Kidney (tissue), 14 donors: Measurements from ENCODE around the gene TYRP1. TPM values are rescaled to one million over a fixed set of nuclear protein-coding genes. Genes with fewer than 3 reads are reported as not detected.
A peak's percentile ranks its signal among the peaks of the same experiment; 100 is the strongest.

ENCODE experiments used
- DNase-seq, 5 donors: peaks; one replicate each; pipeline ENCODE4 v3.0.0-alpha.2; 2013 to 2020
- FAIRE-seq: peaks from 2 replicates; lab custom pipeline; 2012; peaks lifted over from hg19 to GRCh38; lab: Jason Lieb, UNC
- H3K27ac ChIP-seq, 2 donors: one replicate each; pipeline ENCODE4 v1.7.0; 2013; ENCODE audit warnings: low read depth in 2 of 2, low read length in 2 of 2, inconsistent platforms in 1 of 2
- H3K27me3 ChIP-seq: one replicate; pipeline ENCODE4 v1.7.1; 2013; ENCODE audit warnings: low read length, inconsistent platforms; ENCODE audit not compliant: control insufficient read depth, insufficient read depth
- H3K36me3 ChIP-seq, 3 donors: one replicate each; pipeline versions ENCODE4 v1.7.0 to v1.7.1; 2013; ENCODE audit warnings: low read length in 3 of 3, control low read depth in 1 of 3, inconsistent platforms in 1 of 3; ENCODE audit not compliant: insufficient read depth in 3 of 3, control insufficient read depth in 2 of 3
- H3K4me1 ChIP-seq, 3 donors: one replicate each; pipeline versions ENCODE4 v1.7.0 to v1.7.1; 2013; ENCODE audit warnings: low read length in 3 of 3, inconsistent platforms in 1 of 3, low read depth in 1 of 3; ENCODE audit not compliant: control insufficient read depth in 2 of 3, insufficient read depth in 2 of 3
- H3K4me3 ChIP-seq, 3 donors: one replicate each; pipeline versions ENCODE4 v1.7.0 to v1.8.1; 2013; ENCODE audit warnings: low read length in 3 of 3, control low read depth in 1 of 3, inconsistent platforms in 1 of 3
- H3K9ac ChIP-seq, 3 donors: one replicate each; pipeline versions ENCODE4 v1.7.0 to v1.7.1; 2013; ENCODE audit warnings: low read length in 3 of 3, control low read depth in 1 of 3, inconsistent platforms in 1 of 3
- H3K9me3 ChIP-seq, 3 donors: one replicate each; pipeline versions ENCODE4 v1.7.0 to v1.7.1; 2013; ENCODE audit warnings: low read length in 3 of 3, control low read depth in 1 of 3, inconsistent platforms in 1 of 3; ENCODE audit not compliant: control insufficient read depth in 2 of 3, insufficient read depth in 1 of 3
- CTCF ChIP-seq: IDR thresholded peaks from 3 replicates; pipeline ENCODE4 v1.5.1; 2012; ENCODE audit warnings: mild to moderate bottlenecking, moderate library complexity, borderline replicate concordance; ENCODE audit not compliant: insufficient read depth; ENCODE audit errors: extremely low read depth
- intact Hi-C: fragments of 100-400 bp; cut with DNase I; formaldehyde crosslinking; loops from one replicate; pipeline ENCODE4 v1.11.1; 2022
- polyA plus RNA-seq: library from polyadenylated mRNA; stranded (reverse); fragments of 350-450 nt; fragmentation: Illumina TruSeq; extraction: RNeasy Lipid Tissue Mini Kit (QIAGEN cat#74804); gene quantifications from one replicate; pipeline ENCODE4 v1.2.3, GENCODE V29; 2014; ENCODE audit warnings: low read depth, low replicate concordance; ENCODE audit not compliant: insufficient read depth
- total RNA-seq: library from RNA; stranded (reverse); fragmentation: NEBNext Ultra II Directional; extraction: Animal tissue kit (Norgen Biotek cat#: 25700); gene quantifications from one replicate; pipeline ENCODE4 v1.2.1, GENCODE V29; 2021
- donor health status: control.
- donor health status: control.
- donor health status: control.
- donor health status: control.
- donor health status: control.
- donor health status: DM: yes; HTN: yes; CAD: no.
- donor health status: Normal renal cell carcinoma (clear cell type).

TYRP1 gene
- total and polyA plus RNA-seq, 2 donors from 2014 or later = 0.41 to 10.0 TPM

GRCh38 chr9:12698986-12699385 lies 5.8 kb downstream of the TYRP1 start:
- H3K4me1 ChIP-seq = no peaks in the 10 kb centered on the region
- no peak for TF ChIP-seq CTCF
- FAIRE-seq (no peak), DNase-seq (no peak)
- H3K9ac ChIP-seq = no peak overlapping the region
- no peaks in the 10 kb centered on the region for H3K36me3 ChIP-seq
- H3K9me3 ChIP-seq = no peaks in the 10 kb centered on the region
- no peak overlapping the region for H3K4me3 ChIP-seq
- no peak overlapping the region for H3K27ac ChIP-seq
- H3K27me3 ChIP-seq = no peaks in the 10 kb centered on the region
- intact Hi-C loops = no loop called here

- Histone ChIP-seq H3K27me3 (no peaks in the 10 kb centered on the region), H3K9ac (no peak overlapping the region), H3K4me3 (no peak overlapping the region), H3K9me3 (no peaks in the 10 kb centered on the region), H3K4me1 (no peaks in the 10 kb centered on the region), H3K36me3 (no peaks in the 10 kb centered on the region), H3K27ac (no peak overlapping the region)
- FAIRE-seq = no peak
- intact Hi-C loops = no loop called here
- peak; percentile 13 for TF ChIP-seq CTCF
- no peak for DNase-seq
Measured at GRCh38 chr9:12699529-12699928, 6.3 kb downstream of the TYRP1 start.

- no peaks in the 10 kb centered on the region for H3K4me1 ChIP-seq
- DNase-seq = no peak
- H3K27me3 ChIP-seq = no peaks in the 10 kb centered on the region
- H3K36me3 ChIP-seq = no peaks in the 10 kb centered on the region
- no peak overlapping the region for H3K4me3 ChIP-seq
- FAIRE-seq = no peak
- TF ChIP-seq CTCF = no peak
- no peaks in the 10 kb centered on the region for H3K9me3 ChIP-seq
- no peak overlapping the region for H3K27ac ChIP-seq
- intact Hi-C loops = no loop called here
- no peak overlapping the region for H3K9ac ChIP-seq
Measured at GRCh38 chr9:12701126-12701525, 7.9 kb downstream of the TYRP1 start.

GRCh38 chr9:12702160-12702758 lies 9.1 kb downstream of the TYRP1 start:
- no peaks in the 10 kb centered on the region for H3K4me1 ChIP-seq
- H3K4me3 ChIP-seq = no peak overlapping the region
- no peak overlapping the region for H3K9ac ChIP-seq
- peak; percentile 60 for TF ChIP-seq CTCF
- DNase-seq (peak in 4 of 5 donors; percentile 15 to 81 (median 55)), FAIRE-seq (no peak)
- intact Hi-C loops = no loop called here
- H3K27me3 ChIP-seq = no peaks in the 10 kb centered on the region
- H3K27ac ChIP-seq = no peak overlapping the region
- H3K36me3 ChIP-seq = no peaks in the 10 kb centered on the region
- H3K9me3 ChIP-seq = no peaks in the 10 kb centered on the region
